Activated T-helper 17 cell treated with anti-CD3 and anti-CD28 coated beads, Interleukin-2, amount 50 U/mL, for 72 hours (primary cell): ENCODE measurements around the gene RPS6KA2. TPM values are rescaled to one million over a fixed set of nuclear protein-coding genes. Genes with fewer than 3 reads are reported as not detected.
A peak's percentile ranks its signal among the peaks of the same experiment; 100 is the strongest.

ENCODE experiments used
- ATAC-seq: fragments of 150-1000 bp; cut with Tn5 transposase; replicated peaks from 2 replicates; pipeline ENCODE4 v1.10.0; 2021; ENCODE audit warnings: mild to moderate bottlenecking, moderate library complexity
- H3K27ac Mint-ChIP-seq: one replicate; pipeline ENCODE4 v1.8.0; 2022; ENCODE audit warnings: mixed read lengths
- H3K27me3 Mint-ChIP-seq: one replicate; pipeline ENCODE4 v1.8.0; 2022; ENCODE audit warnings: mixed read lengths
- H3K36me3 Mint-ChIP-seq: one replicate; pipeline ENCODE4 v1.8.0; 2022; ENCODE audit warnings: low read depth, mild to moderate bottlenecking, mixed read lengths
- H3K4me1 Mint-ChIP-seq: one replicate; pipeline ENCODE4 v1.8.0; 2022; ENCODE audit warnings: mixed read lengths
- H3K4me3 Mint-ChIP-seq: one replicate; pipeline ENCODE4 v1.8.0; 2022; ENCODE audit warnings: mild to moderate bottlenecking, mixed read lengths
- H3K9me3 Mint-ChIP-seq: one replicate; pipeline ENCODE4 v1.8.0; 2022; ENCODE audit warnings: mixed read lengths
- total RNA-seq, 2 donors: library from RNA; stranded (reverse); gene quantifications; one replicate each; pipeline ENCODE4 v1.2.3, GENCODE V29; 2022

RPS6KA2 gene
- total RNA-seq, 2 donors from 2014 or later: 1.3 to 1.5 TPM

GRCh38 chr6:166471797-166472260, 155.2 kb downstream of the RPS6KA2 start:
- H3K27me3 Mint-ChIP-seq: no peaks in the 10 kb centered on the region
- no peak overlapping the region for H3K4me3 Mint-ChIP-seq
- H3K27ac Mint-ChIP-seq: no peak overlapping the region
- peaks cover 5% of the 10 kb centered on the region for H3K4me1 Mint-ChIP-seq
- no peaks in the 10 kb centered on the region for H3K9me3 Mint-ChIP-seq
- no peak for ATAC-seq
- no peaks in the 10 kb centered on the region for H3K36me3 Mint-ChIP-seq

- H3K27ac Mint-ChIP-seq: no peak overlapping the region
- no peaks in the 10 kb centered on the region for H3K27me3 Mint-ChIP-seq
Measured at GRCh38 chr6:166470863-166471410, 156.1 kb downstream of the RPS6KA2 start.

GRCh38 chr6:166470029-166470862, 156.8 kb downstream of the RPS6KA2 start:
- H3K4me3 Mint-ChIP-seq: no peak overlapping the region
- no peak overlapping the region for H3K27ac Mint-ChIP-seq
- H3K27me3 Mint-ChIP-seq: no peaks in the 10 kb centered on the region
- H3K4me1 Mint-ChIP-seq: peaks cover 5% of the 10 kb centered on the region
- no peaks in the 10 kb centered on the region for H3K36me3 Mint-ChIP-seq
- H3K9me3 Mint-ChIP-seq: no peaks in the 10 kb centered on the region
- ATAC-seq: no peak

More at GRCh38 chr6:166470863-166471410, 156.1 kb downstream of the RPS6KA2 start:
- no peak for ATAC-seq
- no peaks in the 10 kb centered on the region for H3K36me3 Mint-ChIP-seq
- peaks cover 5% of the 10 kb centered on the region for H3K4me1 Mint-ChIP-seq
- no peak overlapping the region for H3K4me3 Mint-ChIP-seq
- no peaks in the 10 kb centered on the region for H3K9me3 Mint-ChIP-seq

GRCh38 chr6:166469426-166469961, 157.6 kb downstream of the RPS6KA2 start:
- no peak for ATAC-seq
- Mint-ChIP-seq H3K36me3 (no peaks in the 10 kb centered on the region), H3K4me3 (no peak overlapping the region), H3K9me3 (no peaks in the 10 kb centered on the region), H3K27me3 (no peaks in the 10 kb centered on the region), H3K4me1 (peaks cover 5% of the 10 kb centered on the region), H3K27ac (no peak overlapping the region)

- Mint-ChIP-seq H3K9me3 (no peaks in the 10 kb centered on the region), H3K36me3 (no peaks in the 10 kb centered on the region), H3K27me3 (no peaks in the 10 kb centered on the region), H3K27ac (peak overlapping the region; percentile 6), H3K4me3 (no peak overlapping the region), H3K4me1 (peaks cover 5% of the 10 kb centered on the region)
- ATAC-seq: no peak
Measured at GRCh38 chr6:166467436-166468000, 159.5 kb downstream of the RPS6KA2 start.

- peak; percentile 88 for ATAC-seq
- H3K9me3 Mint-ChIP-seq: no peaks in the 10 kb centered on the region
- H3K4me1 Mint-ChIP-seq: peaks cover 5% of the 10 kb centered on the region
- peak overlapping the region; percentile 6 for H3K27ac Mint-ChIP-seq
- no peak overlapping the region for H3K4me3 Mint-ChIP-seq
- H3K27me3 Mint-ChIP-seq: no peaks in the 10 kb centered on the region
- H3K36me3 Mint-ChIP-seq: no peaks in the 10 kb centered on the region
Measured at GRCh38 chr6:166466178-166467122, 160.6 kb downstream of the RPS6KA2 start.

GRCh38 chr6:166465671-166466087, 161.4 kb downstream of the RPS6KA2 start:
- Mint-ChIP-seq H3K36me3 (no peaks in the 10 kb centered on the region), H3K4me1 (peaks cover 5% of the 10 kb centered on the region), H3K27me3 (no peaks in the 10 kb centered on the region), H3K9me3 (no peaks in the 10 kb centered on the region), H3K27ac (no peak overlapping the region), H3K4me3 (no peak overlapping the region)
- no peak for ATAC-seq

- no peak overlapping the region for H3K4me3 Mint-ChIP-seq
- H3K4me1 Mint-ChIP-seq: peaks cover 5% of the 10 kb centered on the region
- H3K9me3 Mint-ChIP-seq: no peaks in the 10 kb centered on the region
- H3K27me3 Mint-ChIP-seq: no peaks in the 10 kb centered on the region
- ATAC-seq: no peak
- H3K36me3 Mint-ChIP-seq: no peaks in the 10 kb centered on the region
- no peak overlapping the region for H3K27ac Mint-ChIP-seq
Measured at GRCh38 chr6:166465003-166465399, 162.1 kb downstream of the RPS6KA2 start.

- Mint-ChIP-seq H3K27ac (no peak overlapping the region), H3K9me3 (no peaks in the 10 kb centered on the region), H3K4me3 (no peak overlapping the region), H3K4me1 (peaks cover 5% of the 10 kb centered on the region), H3K36me3 (no peaks in the 10 kb centered on the region), H3K27me3 (no peaks in the 10 kb centered on the region)
- ATAC-seq: no peak
Measured at GRCh38 chr6:166464068-166465002, 162.7 kb downstream of the RPS6KA2 start.

- Mint-ChIP-seq H3K36me3 (no peaks in the 10 kb centered on the region), H3K9me3 (no peaks in the 10 kb centered on the region), H3K4me3 (no peak overlapping the region), H3K27me3 (no peaks in the 10 kb centered on the region), H3K4me1 (peaks cover 5% of the 10 kb centered on the region), H3K27ac (no peak overlapping the region)
- ATAC-seq: no peak
Measured at GRCh38 chr6:166463359-166464067, 163.5 kb downstream of the RPS6KA2 start.

GRCh38 chr6:166462461-166463135, 164.5 kb downstream of the RPS6KA2 start:
- ATAC-seq: no peak
- Mint-ChIP-seq H3K27ac (no peak overlapping the region), H3K9me3 (no peaks in the 10 kb centered on the region), H3K4me3 (no peak overlapping the region), H3K4me1 (peaks cover 5% of the 10 kb centered on the region), H3K36me3 (no peaks in the 10 kb centered on the region), H3K27me3 (no peaks in the 10 kb centered on the region)

GRCh38 chr6:166461821-166462460, 165.1 kb downstream of the RPS6KA2 start:
- H3K9me3 Mint-ChIP-seq: no peaks in the 10 kb centered on the region
- H3K4me3 Mint-ChIP-seq: no peak overlapping the region
- peaks cover 1% of the 10 kb centered on the region for H3K4me1 Mint-ChIP-seq
- no peak for ATAC-seq
- no peak overlapping the region for H3K27ac Mint-ChIP-seq
- no peaks in the 10 kb centered on the region for H3K27me3 Mint-ChIP-seq
- H3K36me3 Mint-ChIP-seq: no peaks in the 10 kb centered on the region
